ENCODE data around the gene C1QTNF4.

DNA sequence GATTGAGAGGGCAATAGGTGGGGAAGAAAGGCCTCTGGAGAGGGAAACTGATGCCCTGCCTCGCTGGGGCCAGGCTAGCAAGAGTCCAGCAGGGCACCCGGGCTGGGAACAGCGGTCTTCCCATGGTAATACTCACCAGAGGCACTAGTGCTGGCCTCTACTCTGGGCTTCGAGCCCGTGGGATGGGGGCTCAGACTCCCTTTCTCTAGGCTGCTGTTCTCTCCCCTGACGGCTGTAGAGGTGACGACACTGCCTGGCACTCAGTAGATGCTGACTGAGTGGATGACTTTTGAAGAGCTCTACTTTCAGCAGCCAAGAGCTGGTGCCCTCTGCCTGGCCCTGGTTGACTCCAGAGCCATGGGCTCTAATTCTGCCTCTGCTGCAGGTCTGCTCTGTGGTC, 818 bp upstream of the C1QTNF4 start:
- TF ChIP-seq EZH2 (IDR thresholded peaks at IDR 0.05; ENCODE audit: insufficient read depth, low read length) = no peak
- TF ChIP-seq, protein P1, sequence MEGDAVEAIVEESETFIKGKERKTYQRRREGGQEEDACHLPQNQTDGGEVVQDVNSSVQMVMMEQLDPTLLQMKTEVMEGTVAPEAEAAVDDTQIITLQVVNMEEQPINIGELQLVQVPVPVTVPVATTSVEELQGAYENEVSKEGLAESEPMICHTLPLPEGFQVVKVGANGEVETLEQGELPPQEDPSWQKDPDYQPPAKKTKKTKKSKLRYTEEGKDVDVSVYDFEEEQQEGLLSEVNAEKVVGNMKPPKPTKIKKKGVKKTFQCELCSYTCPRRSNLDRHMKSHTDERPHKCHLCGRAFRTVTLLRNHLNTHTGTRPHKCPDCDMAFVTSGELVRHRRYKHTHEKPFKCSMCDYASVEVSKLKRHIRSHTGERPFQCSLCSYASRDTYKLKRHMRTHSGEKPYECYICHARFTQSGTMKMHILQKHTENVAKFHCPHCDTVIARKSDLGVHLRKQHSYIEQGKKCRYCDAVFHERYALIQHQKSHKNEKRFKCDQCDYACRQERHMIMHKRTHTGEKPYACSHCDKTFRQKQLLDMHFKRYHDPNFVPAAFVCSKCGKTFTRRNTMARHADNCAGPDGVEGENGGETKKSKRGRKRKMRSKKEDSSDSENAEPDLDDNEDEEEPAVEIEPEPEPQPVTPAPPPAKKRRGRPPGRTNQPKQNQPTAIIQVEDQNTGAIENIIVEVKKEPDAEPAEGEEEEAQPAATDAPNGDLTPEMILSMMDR (IDR thresholded peaks at IDR 0.05; ENCODE audit: insufficient read depth, low read depth, low read length) = no peak
